ENCODE results near the gene KLK1. TPM values are rescaled to one million over a fixed set of nuclear protein-coding genes. Genes with fewer than 3 reads are reported as not detected.

Gene KLK1
- total RNA-seq, 1 donor: not detected

GRCh38 chr19:50836543-50837195, 13.1 kb upstream of the KLK1 start:
- no peaks in the 10 kb centered on the region for H4K20me1 ChIP-seq (ENCODE audit: insufficient read depth, low read length)
- H2AFZ ChIP-seq (ENCODE audit: low read length): peak overlapping the region; percentile 93
- no peaks in the 10 kb centered on the region for H3K79me2 ChIP-seq (ENCODE audit: insufficient read depth, low read length)
- no peak overlapping the region for H3K4me3 ChIP-seq (ENCODE audit: insufficient read depth, low read length)
- H3K27ac ChIP-seq (ENCODE audit: low read depth, low read length): no peak overlapping the region
- peak overlapping the region; percentile 86 for H3K4me2 ChIP-seq (ENCODE audit: insufficient read depth, low read length)
- TF ChIP-seq CTCF (IDR thresholded peaks at IDR 0.05; ENCODE audit: extremely low read depth, low read depth, low read length): no peak
- peaks cover 5% of the 10 kb centered on the region for H3K4me1 ChIP-seq (ENCODE audit: insufficient read depth, low read length)
- H3K27me3 ChIP-seq (ENCODE audit: insufficient read depth, low read length): peaks cover 7% of the 10 kb centered on the region
- DNase-seq (ENCODE audit: insufficient read length, low spot score, missing footprints): no peak
- H3K36me3 ChIP-seq (ENCODE audit: insufficient read depth, low read length): no peaks in the 10 kb centered on the region
- no peaks in the 10 kb centered on the region for H3K9me3 ChIP-seq (ENCODE audit: low read depth, low read length)

GRCh38 chr19:50835785-50836542, 12.4 kb upstream of the KLK1 start:
- Histone ChIP-seq H3K9me3 (ENCODE audit: low read depth, low read length) (no peaks in the 10 kb centered on the region), H3K27me3 (ENCODE audit: insufficient read depth, low read length) (peaks cover 7% of the 10 kb centered on the region), H4K20me1 (ENCODE audit: insufficient read depth, low read length) (no peaks in the 10 kb centered on the region), H3K36me3 (ENCODE audit: insufficient read depth, low read length) (no peaks in the 10 kb centered on the region), H2AFZ (ENCODE audit: low read length) (peak overlapping the region; percentile 93), H3K4me2 (ENCODE audit: insufficient read depth, low read length) (peak overlapping the region; percentile 86), H3K4me1 (ENCODE audit: insufficient read depth, low read length) (peaks cover 5% of the 10 kb centered on the region), H3K27ac (ENCODE audit: low read depth, low read length) (no peak overlapping the region), H3K79me2 (ENCODE audit: insufficient read depth, low read length) (no peaks in the 10 kb centered on the region), H3K4me3 (ENCODE audit: insufficient read depth, low read length) (peak overlapping the region; percentile 72)
- TF ChIP-seq CTCF (IDR thresholded peaks at IDR 0.05; ENCODE audit: extremely low read depth, low read depth, low read length): no peak
- peak; percentile 98 for DNase-seq (ENCODE audit: insufficient read length, low spot score, missing footprints)

GRCh38 chr19:50835103-50835784, 11.7 kb upstream of the KLK1 start:
- Histone ChIP-seq H3K9me3 (ENCODE audit: low read depth, low read length) (no peaks in the 10 kb centered on the region), H3K4me1 (ENCODE audit: insufficient read depth, low read length) (peaks cover 5% of the 10 kb centered on the region), H4K20me1 (ENCODE audit: insufficient read depth, low read length) (no peaks in the 10 kb centered on the region), H2AFZ (ENCODE audit: low read length) (peak overlapping the region; percentile 93), H3K4me3 (ENCODE audit: insufficient read depth, low read length) (peak overlapping the region; percentile 72), H3K27me3 (ENCODE audit: insufficient read depth, low read length) (peaks cover 7% of the 10 kb centered on the region), H3K79me2 (ENCODE audit: insufficient read depth, low read length) (no peaks in the 10 kb centered on the region), H3K36me3 (ENCODE audit: insufficient read depth, low read length) (no peaks in the 10 kb centered on the region), H3K4me2 (ENCODE audit: insufficient read depth, low read length) (peak overlapping the region; percentile 86), H3K27ac (ENCODE audit: low read depth, low read length) (no peak overlapping the region)
- TF ChIP-seq CTCF (IDR thresholded peaks at IDR 0.05; ENCODE audit: extremely low read depth, low read depth, low read length): no peak
- no peak for DNase-seq (ENCODE audit: insufficient read length, low spot score, missing footprints)

DNA sequence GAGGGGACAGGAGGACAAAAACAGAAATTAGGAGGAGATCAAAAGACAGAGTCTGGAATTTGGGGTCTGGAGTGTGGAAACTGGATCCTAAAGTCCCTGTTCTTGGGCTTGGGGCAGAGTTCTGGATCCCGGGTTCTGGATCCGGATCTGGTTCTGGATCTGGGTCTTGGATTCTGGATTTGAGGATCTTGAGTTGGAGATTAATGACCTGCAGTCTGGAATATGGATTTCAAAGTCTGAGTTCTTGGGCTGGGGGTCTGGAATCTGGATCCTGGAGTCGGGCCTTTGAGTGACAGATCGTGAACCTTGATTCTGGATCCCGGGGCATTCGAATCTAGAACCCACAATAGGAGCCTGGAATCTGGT, 10.2 kb upstream of the KLK1 start:
- Histone ChIP-seq H2AFZ (ENCODE audit: low read length) (no peak overlapping the region), H3K4me2 (ENCODE audit: insufficient read depth, low read length) (no peak overlapping the region), H3K9me3 (ENCODE audit: low read depth, low read length) (no peaks in the 10 kb centered on the region), H4K20me1 (ENCODE audit: insufficient read depth, low read length) (no peaks in the 10 kb centered on the region), H3K27ac (ENCODE audit: low read depth, low read length) (no peak overlapping the region), H3K79me2 (ENCODE audit: insufficient read depth, low read length) (no peaks in the 10 kb centered on the region), H3K4me1 (ENCODE audit: insufficient read depth, low read length) (peaks cover 5% of the 10 kb centered on the region), H3K27me3 (ENCODE audit: insufficient read depth, low read length) (peaks cover 7% of the 10 kb centered on the region), H3K4me3 (ENCODE audit: insufficient read depth, low read length) (no peak overlapping the region), H3K36me3 (ENCODE audit: insufficient read depth, low read length) (no peaks in the 10 kb centered on the region)
- TF ChIP-seq CTCF (IDR thresholded peaks at IDR 0.05; ENCODE audit: extremely low read depth, low read depth, low read length): no peak
- no peak for DNase-seq (ENCODE audit: insufficient read length, low spot score, missing footprints)
